Stimulated activated CD4-positive, alpha-beta T cell treated with anti-CD3 and anti-CD28 coated beads, TNF-alpha, amount 100 ng/mL, for 1 hour (primary cell): Measurements from ENCODE around the gene AUTS2.
"Not testable (repeated sequence)": the region's sequence is repeated elsewhere in the genome, so short reads cannot be mapped to it uniquely, and the experiment has no call there.

Source experiments
- DNase-seq, 3 donors: peaks; one replicate each; pipeline ENCODE4 v3.0.0-alpha.2; 2020; ENCODE audit warnings: low read depth in 3 of 3, low spot score in 1 of 3

Gene AUTS2

DNA sequence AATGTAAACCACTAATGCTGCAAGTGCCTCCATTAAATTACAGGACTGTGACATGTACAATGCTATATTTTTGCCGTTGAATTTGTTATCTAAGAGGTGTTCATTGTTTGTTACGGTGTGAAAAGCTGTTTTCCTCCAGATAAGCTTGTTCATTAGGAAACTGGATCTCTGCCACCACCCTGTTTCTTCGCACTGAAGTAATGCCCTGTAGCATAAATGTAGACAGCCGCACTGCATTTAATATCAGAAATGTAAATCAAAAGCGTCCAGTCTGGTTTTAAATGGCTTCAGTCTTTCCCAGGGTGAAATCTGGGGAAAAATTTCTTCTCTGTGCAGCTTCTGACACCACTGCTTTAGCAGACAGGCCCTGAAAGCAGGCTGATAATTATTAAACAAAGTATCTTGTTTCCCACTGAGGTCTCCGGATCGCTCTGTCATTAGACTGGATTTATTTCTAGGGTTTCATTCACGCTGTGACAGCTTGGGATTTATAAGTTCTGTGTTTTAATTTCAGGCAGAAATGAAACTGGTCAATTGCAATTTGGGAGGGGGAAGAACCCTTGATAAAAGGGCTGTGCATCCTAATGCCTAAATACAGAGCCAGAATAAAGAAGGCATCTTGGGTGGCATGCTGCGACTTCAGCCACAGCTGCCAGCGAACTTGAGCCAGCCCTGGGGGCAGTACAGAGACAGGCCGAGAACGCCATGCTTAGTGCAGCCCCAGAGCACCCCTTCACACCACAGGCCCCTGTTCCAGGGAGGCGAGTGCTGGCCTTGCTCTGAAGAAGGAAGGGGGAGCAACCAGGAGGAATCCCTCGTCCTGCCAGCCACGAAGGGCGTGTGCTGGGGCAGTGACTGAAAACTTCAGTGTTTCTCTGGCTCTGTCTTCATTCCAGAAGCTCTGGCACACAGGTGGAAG, 985.9 kb downstream of the AUTS2 start:
- no peak for DNase-seq

DNA sequence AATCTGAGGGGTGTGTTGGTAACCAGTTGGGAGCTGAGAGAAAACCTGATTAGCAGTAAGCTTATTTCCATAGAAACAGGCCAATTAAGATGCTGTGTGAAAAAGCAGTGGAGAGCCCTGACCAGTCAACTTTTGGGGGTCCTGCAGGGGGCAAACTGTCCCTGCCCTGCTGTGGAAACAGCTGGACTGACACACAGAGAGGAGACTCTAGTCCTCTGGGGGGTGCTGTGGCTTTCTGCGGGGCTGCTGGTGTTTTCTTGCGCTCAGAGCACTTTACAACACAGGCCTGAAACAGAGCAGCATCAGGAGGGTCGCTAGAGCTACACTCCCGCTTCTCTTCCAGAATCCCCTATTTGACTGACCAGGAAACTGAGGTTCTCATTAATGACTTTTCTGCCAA, 986.8 kb downstream of the AUTS2 start:
- no peak for DNase-seq

DNA sequence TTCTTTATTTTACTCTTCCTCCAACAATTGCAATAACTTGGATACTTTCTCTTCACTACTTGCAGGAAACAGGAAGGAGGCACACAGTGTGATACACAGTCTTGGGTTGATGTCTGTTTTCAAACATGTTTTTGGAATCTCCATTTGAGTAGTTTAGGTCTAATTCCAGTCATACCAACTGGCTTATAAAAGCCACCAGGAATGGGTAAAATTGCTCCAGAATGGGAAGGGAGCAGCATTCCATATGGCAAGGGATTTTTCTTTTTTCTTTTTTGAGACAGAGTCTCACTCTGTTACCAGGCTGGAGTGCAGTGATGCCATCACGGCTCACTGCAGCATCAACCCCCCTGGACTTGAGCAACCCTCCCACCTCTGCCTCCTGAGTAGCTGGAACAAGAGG, 988.5 kb downstream of the AUTS2 start:
- DNase-seq = no peak

DNA sequence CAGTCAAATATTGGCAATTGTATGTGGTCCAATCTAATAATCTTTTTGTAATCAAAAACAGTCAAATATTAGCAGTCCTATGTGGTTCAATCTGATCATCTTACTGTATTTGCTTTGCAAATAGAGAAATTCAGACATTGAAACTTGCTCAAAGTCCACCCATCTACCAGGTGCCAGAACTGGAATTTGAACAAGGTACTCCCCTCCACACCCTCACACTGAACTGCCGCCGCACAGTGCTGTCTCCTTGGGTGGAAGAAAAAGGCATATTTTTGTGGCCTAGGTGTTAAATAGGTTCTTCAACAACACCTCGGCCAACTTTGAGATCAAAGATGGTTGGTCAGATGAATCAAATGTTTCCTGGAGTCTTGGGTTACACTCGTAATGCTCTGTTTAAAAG, 989.5 kb downstream of the AUTS2 start:
- no peak for DNase-seq

DNA sequence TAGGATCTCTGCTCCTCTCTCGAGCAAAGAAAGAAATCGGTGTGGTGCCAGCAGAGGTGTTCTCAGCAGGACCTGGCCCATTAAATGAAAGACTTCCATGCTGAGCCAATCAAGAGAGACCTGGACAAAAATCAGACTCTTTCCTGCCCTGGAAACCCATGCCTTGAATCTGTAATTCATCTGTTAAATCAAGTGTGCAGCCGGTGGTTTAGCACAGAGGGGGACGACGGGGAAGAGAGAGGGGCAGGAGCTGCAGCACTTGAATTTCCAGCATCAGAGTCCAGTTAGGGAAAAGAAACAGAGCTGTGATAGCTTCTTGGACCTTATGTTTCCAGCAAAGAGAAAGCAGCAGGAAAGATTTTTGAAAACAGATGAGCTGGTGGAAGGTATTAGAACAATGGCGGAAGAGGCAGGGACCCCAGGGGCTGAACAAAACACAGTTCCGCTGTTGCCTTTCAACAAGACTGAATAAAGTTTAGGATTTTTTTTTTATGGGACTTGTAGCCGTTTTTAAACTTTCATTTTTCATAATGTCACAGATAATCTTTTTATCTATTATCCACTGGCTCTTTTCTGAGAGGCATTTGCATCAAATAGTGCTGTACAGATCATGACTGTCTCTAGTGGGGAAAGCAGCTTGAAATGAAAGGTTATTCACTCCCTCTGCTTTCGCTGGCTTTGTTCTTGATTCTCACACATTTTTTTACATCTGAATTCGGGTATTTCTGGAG, 990.1 kb downstream of the AUTS2 start:
- no peak for DNase-seq

DNA sequence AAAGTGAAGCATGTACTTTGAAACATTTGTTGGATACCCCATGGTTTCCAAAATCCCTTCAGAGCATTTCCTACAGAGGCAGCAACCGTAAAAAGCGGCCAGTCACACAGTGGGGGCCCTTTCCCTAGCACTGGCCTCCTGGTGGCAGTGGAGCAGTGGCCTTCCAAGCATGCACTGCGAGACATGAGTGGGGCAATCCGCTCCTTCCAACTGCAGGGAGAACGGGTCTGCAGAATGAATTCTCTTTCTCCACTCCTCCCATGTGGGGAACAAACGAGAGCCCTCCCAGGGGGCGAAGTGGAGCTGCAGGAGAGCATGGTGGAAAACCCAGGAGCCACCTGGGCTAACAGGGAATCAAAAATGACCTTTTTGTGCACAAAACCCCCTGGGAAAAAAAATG, 990.7 kb downstream of the AUTS2 start:
- no peak for DNase-seq

DNA sequence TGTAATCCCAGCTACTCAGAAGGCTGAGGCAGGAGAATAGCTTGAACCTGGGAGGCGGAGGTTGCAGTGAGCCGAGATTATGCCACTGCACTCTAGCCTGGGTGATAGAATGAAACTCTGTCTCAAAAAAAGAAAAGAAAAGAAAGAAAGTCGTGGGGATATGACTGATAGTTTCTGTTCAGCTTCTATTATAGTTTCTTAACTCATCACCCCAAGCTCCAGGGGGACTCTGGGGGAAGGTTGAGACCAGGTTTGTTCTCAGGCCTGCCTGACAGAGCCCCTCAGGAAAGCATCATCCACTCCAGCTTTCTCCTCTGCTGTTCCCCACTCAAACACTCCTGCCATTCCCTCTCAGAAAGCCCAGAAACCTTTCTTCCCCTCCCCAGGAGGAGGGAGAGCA, 991.3 kb downstream of the AUTS2 start:
- DNase-seq = no peak

DNA sequence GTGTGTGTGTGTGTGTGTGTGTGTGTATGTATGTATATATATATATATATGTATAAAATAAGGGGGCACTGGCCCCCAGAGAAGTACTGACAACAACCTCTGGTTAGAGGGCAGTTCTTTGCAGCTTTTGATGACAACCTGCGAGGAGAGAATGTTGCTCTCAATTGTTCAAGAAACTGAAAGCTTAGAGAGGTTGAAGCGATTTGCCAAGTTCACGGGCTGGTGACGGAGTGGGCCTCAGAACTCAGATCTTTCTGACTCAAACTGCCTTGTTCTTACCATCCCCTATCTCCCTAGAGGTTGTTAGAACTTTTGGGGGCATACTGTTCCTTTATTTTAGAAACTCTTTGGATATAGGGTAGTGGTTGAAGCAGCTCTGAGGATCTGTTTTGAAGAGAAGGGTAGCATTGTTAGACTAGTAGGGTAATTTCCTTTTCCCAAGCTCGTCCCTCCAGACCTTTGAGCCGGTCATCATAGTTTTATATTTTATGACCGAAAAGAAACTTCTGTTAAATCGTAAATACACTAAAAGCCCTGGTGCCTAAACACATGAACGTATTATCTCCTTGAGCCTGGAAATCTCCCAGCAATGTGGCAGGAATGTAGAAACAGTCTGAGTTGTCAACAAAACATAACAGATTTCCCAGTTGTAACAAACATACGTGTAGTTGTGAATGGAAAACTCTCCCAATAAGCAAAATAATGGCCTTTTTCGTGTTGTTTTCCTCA, 992.0 kb downstream of the AUTS2 start:
- DNase-seq = no peak

DNA sequence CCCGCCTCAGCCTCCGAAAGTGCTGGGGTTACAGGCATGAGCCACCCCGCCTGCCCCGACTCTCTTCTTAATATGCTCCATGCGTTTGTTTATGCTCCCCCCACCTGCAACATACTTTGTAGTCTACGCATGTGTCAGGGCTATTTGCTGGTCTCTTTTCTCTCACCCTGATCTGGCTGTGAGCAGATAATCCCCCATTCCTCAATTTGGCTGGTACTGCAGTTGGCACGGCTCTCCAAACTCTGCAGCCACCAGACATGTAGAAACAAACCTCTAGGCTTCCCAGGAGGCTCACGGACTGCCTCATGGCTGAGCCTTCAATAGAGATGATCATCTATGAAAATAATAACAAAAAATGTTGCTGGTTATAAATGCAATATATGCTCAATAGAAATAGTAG, 993.4 kb downstream of the AUTS2 start:
- DNase-seq = no peak

DNA sequence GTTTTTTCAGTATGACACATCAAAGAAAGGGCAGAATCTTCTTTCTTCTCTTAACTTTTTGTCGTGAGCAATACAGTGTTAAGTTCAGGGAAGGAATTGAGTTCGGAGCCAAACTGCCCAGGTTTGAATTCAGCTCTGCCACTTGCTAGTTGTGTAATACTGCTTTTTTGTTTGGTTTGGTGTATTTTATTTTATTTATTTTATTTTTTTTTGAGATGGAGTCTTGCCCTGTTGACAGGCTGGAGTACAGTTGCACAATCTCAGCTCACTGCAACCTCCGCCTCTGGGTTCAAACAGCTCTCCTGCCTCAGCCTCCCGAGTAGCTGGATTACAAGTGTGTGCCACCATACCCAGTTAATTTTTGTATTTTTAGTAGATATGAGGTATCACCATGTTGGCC, 993.9 kb downstream of the AUTS2 start:
- DNase-seq = no peak

DNA sequence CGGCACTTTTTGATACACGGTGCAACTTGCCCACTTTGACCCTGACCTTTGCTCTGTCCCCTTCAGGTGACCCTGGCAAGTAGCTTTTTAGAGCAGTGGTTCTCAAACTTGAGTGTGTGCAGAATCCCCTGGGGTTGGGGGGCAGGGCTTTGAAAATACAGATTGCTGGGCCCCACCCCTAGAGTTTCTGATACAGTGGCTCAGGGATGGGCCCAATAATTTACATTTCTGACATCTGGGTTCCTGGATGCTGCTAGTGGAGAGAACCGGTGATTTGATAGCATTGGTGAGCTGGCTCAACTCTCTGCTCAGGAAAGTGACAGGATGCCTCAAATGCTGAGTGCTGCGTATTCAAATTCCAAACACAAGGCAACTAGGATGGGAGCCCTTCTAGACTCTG, 995.9 kb downstream of the AUTS2 start:
- no peak for DNase-seq

DNA sequence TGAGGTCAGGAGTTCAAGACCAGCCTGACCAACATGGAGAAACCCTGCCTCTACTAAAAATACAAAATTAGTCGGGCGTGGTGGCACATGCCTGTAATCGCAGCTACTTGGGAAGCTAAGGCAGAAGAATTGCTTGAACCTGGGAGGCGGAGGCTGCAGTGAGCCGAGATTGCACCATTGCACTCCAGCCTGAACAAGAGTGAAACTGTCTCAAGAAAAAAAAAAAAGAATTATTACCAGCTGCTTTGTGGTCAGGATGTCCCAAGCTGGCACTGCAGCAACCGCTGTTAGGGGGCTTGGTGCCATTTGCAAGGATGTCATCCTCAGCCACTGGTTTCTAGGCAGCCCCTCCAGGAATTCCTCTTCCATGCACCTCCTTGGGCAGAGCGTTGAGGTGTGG, 996.6 kb downstream of the AUTS2 start:
- DNase-seq = not testable (repeated sequence)

DNA sequence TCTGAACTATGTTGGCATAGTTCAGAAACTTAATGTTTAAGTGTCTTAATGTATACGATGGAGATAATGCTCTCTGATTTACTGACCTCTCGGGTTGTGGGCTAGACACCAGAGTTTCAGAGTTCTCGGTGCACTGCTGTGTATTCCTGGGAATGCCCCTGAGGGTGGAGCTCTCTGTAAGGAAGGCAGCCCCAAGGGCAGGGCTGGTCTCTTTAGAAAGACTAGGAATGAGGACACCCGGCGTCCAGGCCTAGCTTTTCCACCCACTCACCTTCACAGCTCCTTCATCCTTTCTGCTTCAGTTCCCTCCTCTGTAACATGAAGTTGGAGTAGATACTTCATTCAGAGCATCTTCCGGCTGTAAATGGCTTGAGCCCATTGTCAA, 997.1 kb downstream of the AUTS2 start:
- no peak for DNase-seq

DNA sequence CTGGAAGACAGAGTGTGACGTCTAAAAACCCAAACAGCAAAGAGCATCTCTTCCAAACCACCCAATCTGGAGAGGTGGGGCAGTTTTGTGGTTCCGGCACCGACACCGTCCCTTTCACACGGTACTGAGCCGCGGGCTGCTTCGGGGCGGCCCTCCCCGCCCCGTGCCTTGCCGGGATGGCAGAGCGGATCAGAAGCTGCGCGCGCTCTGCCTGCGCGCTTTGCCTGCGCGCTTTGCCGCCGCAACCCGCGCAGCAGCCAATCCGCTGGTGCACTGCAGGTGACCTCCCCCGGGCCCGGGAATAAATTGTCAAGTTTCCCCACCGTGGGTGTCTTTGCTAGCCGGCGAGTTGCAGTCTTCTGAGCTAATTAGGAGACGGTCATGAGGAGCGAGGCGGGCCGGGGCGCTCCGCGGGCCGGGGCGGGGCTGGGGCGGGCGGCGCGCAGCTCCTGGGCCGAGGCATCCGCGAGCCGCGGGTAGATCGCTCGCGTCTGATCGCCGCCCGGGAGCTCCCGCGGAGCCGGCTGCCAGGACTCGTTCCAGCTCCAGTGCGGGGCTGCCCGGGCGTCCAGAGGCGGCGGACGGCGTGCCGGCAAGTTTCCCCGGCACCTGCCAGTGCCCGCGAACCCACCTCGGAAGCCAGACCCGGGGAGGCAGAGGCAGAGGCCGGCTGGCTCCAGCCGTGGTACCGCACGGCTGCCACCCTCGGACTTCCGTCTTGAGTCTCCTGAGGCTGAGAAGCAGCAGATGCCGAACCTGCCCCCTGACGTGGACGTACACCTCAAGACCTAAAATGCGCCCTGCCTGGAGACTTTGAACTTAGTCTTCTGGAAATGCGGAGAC, 997.7 kb downstream of the AUTS2 start:
- DNase-seq = no peak

DNA sequence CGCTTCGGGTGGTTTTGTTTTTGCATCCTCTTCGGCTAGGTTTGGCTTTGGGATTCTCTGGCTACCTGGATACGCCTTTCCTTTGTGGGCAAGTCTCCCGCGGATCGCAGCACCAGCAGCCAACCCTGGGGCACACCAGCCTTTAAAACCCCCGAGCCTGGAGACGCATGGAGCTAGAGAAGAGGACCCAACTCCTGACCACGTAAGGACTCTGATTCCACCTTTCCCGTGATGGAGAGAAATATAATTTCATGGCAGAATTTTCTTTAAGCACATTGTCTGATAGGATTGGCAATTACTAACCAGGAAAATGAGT, 998.3 kb downstream of the AUTS2 start:
- DNase-seq = no peak

DNA sequence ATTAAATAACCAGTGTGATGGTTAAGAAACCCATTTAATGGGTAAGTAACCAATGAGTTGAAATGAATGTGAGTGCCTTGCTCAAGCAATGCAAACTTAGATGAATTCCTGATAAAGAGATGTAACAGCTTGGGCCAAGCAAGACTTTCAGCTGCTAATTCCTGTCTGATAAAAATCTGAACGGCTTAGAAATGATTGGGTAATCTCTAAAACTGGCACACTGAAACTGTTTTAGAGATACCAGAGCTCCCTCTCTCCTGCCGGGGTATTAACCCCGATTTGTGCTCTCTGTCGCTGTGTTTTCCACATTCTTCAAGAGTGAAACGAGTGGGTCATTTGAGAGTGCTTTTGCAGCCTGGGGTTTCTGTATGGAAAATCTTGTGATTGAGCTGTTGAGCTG, 998.8 kb downstream of the AUTS2 start:
- no peak for DNase-seq

DNA sequence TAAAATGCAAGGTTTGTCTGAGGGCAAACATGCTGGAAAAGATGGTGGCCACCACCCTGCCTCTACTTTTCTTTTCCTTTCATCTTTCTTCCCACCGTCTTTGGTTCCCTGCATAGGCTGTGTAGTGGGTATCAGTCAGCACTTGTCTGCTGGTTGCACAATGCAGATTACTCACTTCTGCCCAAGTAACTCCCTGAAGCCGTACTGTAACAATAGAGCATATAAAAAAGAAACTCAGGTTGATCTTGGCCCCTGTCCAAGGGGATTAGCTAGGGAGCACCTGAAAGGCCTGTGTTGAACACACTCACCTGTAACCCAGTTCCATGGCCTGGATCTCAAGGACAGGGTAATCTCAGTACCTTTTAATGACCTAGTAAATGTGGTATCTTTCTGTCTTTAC, 1000.7 kb downstream of the AUTS2 start:
- no peak for DNase-seq

DNA sequence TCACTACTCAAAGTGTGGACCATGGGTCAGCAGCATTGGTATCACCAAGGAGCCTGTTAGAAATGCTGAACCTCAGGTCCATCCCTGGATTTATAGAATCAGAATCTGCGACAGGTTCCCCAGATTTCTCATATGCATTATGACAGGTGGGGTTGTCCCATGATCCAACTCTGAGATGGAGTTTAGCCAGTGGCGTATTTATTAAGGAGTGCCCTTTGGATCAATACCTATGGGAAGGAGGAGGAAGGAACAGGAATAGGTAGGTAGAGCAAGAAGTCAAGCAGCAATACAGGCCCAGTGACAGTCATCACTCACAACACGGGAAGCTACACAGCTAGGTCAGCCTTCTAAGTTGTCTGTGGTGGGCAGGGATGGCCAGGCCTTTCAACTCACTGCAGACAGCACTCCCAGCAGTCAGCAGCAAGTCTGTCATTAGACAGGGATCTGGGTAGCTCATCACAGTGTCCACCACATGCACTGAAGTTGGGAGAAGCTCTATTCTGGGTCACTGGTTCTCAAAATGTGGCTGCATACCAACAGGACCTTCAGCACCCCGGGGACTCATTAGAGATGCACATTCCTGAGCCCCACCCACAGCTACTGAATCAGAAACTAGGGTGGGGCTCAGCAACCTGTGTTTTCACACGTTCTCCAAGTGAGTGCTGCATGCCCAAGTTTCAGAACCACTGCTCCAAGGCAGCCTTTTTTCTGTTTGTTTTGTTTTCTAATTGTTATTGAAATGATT, 1001.3 kb downstream of the AUTS2 start:
- DNase-seq = no peak

DNA sequence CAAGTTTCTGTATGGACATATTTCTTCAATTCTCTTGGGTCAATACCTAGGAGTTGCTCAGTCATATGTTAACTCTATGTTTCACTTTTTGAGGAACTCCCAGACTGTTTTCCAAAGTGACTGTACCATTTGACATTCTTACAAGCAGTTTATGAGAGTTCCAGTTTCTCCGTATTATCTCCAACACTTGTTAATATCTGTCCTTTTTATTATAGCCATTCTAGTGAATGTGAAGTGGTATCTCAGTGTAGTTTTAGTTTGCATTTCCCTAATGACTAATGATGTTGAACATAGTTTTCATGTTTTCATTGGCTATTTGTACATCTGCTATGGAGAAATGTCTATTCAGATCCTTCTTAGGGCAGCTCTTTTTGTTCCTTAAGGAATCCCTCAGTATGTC, 1002.7 kb downstream of the AUTS2 start:
- DNase-seq = no peak

DNA sequence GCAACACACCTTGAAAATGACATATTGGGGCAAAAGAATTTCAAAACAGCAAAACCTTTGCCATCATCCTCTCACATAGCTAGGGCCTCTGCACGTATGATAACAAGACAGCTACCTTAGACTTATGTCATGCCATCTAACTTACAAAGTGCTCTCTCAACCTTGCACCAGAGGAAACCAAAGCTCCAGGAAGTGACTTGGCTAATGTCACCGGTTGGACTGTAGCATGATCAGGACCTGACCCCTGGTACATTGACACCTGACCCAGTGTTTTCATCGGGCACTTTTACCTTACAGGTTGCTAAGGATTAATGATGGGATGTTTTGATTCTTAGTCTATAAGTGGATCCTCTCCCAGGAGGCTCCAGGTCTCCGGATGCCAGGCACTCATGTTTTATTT, 1003.8 kb downstream of the AUTS2 start:
- DNase-seq = no peak

DNA sequence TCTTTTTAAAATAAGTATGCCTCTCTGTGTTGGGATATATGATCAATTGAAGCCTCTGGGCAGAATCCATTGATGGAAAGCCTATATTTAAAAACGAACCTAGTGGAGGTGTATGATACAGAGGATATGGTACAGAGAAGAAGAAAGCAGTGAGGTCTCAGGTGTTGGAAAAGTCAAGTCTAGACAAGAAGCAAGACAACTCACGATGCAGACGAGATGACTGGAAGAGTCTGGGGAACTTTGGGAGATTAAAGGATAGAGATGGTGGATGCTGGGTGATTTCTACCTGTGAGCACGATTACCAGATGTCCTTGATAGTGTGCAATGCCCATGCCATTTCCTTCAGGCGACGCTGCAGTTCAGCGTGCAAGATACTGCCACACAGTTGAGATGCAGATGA, 1009.0 kb downstream of the AUTS2 start:
- no peak for DNase-seq
